ENCODE results near the gene MST1R. TPM values are rescaled to one million over a fixed set of nuclear protein-coding genes. Genes with fewer than 3 reads are reported as not detected.

Gene MST1R
- total and polyA plus RNA-seq, 9 of the 15 experiments (the other 6 are each of a cell fraction or from before 2014, with no cell fraction given) = 1.3 to 10.0 (median 3.8) TPM

DNA sequence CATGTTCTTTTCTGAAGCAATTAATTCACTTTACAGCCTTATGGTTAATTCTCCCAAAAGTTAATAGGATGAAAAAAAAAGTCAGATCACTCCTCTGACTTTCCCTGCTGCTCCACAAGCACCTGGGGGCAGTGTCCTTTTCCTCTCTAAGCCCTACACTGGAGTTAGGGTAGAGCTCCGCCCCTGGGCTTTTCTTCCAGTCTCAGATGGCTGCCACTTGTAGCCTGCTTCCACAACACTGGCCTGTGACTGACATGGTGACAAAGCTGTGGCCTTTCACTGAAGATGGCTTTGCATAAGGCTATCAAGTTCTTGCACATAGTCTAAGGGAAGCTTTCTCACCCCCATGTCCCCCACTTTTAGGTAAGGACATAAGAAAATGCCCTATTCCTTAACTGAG is 27.2 kb upstream of the MST1R start (continued):
- TF ChIP-seq, protein P1, sequence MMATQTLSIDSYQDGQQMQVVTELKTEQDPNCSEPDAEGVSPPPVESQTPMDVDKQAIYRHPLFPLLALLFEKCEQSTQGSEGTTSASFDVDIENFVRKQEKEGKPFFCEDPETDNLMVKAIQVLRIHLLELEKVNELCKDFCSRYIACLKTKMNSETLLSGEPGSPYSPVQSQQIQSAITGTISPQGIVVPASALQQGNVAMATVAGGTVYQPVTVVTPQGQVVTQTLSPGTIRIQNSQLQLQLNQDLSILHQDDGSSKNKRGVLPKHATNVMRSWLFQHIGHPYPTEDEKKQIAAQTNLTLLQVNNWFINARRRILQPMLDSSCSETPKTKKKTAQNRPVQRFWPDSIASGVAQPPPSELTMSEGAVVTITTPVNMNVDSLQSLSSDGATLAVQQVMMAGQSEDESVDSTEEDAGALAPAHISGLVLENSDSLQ (IDR thresholded peaks at IDR 0.05) = peak; percentile 79
- no peak for TF ChIP-seq NFIC (IDR thresholded peaks at IDR 0.05)
- TF ChIP-seq HSF4 (CRISPR knock-in tag; IDR thresholded peaks at IDR 0.05; ENCODE audit: borderline replicate concordance) = no peak
- TF ChIP-seq, protein P2, sequence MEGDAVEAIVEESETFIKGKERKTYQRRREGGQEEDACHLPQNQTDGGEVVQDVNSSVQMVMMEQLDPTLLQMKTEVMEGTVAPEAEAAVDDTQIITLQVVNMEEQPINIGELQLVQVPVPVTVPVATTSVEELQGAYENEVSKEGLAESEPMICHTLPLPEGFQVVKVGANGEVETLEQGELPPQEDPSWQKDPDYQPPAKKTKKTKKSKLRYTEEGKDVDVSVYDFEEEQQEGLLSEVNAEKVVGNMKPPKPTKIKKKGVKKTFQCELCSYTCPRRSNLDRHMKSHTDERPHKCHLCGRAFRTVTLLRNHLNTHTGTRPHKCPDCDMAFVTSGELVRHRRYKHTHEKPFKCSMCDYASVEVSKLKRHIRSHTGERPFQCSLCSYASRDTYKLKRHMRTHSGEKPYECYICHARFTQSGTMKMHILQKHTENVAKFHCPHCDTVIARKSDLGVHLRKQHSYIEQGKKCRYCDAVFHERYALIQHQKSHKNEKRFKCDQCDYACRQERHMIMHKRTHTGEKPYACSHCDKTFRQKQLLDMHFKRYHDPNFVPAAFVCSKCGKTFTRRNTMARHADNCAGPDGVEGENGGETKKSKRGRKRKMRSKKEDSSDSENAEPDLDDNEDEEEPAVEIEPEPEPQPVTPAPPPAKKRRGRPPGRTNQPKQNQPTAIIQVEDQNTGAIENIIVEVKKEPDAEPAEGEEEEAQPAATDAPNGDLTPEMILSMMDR (IDR thresholded peaks at IDR 0.05 in 2 of 3, conservative IDR thresholded peaks at IDR 0.05 in 1 of 3; ENCODE audit: insufficient read depth in 2 of 3, low read depth in 1 of 3, low read length in 3 of 3) = peak in 2 of 3 experiments; percentile 41 to 53; a peak in 5 of 6 replicates
- TF ChIP-seq HDGF (IDR thresholded peaks at IDR 0.05) = no peak
- TF ChIP-seq, protein P3, sequence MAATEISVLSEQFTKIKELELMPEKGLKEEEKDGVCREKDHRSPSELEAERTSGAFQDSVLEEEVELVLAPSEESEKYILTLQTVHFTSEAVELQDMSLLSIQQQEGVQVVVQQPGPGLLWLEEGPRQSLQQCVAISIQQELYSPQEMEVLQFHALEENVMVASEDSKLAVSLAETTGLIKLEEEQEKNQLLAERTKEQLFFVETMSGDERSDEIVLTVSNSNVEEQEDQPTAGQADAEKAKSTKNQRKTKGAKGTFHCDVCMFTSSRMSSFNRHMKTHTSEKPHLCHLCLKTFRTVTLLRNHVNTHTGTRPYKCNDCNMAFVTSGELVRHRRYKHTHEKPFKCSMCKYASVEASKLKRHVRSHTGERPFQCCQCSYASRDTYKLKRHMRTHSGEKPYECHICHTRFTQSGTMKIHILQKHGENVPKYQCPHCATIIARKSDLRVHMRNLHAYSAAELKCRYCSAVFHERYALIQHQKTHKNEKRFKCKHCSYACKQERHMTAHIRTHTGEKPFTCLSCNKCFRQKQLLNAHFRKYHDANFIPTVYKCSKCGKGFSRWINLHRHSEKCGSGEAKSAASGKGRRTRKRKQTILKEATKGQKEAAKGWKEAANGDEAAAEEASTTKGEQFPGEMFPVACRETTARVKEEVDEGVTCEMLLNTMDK (IDR thresholded peaks at IDR 0.05; ENCODE audit: borderline replicate concordance, insufficient read depth, low read depth, low read length, poor library complexity, severe bottlenecking) = peak; percentile 30
- TF ChIP-seq TOE1 (IDR thresholded peaks at IDR 0.05; ENCODE audit: borderline replicate concordance) = no peak
- no peak for TF ChIP-seq TOE1 (CRISPR knock-in tag; IDR thresholded peaks at IDR 0.05; ENCODE audit: borderline replicate concordance, low read depth)
- no peak for TF ChIP-seq NCOR1 (IDR thresholded peaks at IDR 0.05)
- no peak for TF ChIP-seq POLR2AphosphoS5 (IDR thresholded peaks at IDR 0.05; ENCODE audit: control insufficient read depth, insufficient read depth, low read depth, low read length)
- TF ChIP-seq TCFL5 (CRISPR knock-in tag; conservative IDR thresholded peaks at IDR 0.05) = no peak
- TF ChIP-seq SREBF2 (CRISPR knock-in tag; IDR thresholded peaks at IDR 0.05) = no peak
- no peak for TF ChIP-seq ZNF347 (CRISPR knock-in tag; IDR thresholded peaks at IDR 0.05; ENCODE audit: low read depth)
- no peak for TF ChIP-seq DMBX1 (CRISPR knock-in tag; IDR thresholded peaks at IDR 0.05; ENCODE audit: borderline replicate concordance)
- TF ChIP-seq, protein P4, sequence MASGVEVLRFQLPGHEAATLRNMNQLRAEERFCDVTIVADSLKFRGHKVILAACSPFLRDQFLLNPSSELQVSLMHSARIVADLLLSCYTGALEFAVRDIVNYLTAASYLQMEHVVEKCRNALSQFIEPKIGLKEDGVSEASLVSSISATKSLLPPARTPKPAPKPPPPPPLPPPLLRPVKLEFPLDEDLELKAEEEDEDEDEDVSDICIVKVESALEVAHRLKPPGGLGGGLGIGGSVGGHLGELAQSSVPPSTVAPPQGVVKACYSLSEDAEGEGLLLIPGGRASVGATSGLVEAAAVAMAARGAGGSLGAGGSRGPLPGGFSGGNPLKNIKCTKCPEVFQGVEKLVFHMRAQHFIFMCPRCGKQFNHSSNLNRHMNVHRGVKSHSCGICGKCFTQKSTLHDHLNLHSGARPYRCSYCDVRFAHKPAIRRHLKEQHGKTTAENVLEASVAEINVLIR (CRISPR knock-in tag; IDR thresholded peaks at IDR 0.05) = no peak
- TF ChIP-seq, protein P5, sequence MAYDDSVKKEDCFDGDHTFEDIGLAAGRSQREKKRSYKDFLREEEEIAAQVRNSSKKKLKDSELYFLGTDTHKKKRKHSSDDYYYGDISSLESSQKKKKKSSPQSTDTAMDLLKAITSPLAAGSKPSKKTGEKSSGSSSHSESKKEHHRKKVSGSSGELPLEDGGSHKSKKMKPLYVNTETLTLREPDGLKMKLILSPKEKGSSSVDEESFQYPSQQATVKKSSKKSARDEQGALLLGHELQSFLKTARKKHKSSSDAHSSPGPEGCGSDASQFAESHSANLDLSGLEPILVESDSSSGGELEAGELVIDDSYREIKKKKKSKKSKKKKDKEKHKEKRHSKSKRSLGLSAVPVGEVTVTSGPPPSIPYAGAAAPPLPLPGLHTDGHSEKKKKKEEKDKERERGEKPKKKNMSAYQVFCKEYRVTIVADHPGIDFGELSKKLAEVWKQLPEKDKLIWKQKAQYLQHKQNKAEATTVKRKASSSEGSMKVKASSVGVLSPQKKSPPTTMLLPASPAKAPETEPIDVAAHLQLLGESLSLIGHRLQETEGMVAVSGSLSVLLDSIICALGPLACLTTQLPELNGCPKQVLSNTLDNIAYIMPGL (CRISPR knock-in tag; IDR thresholded peaks at IDR 0.05) = no peak
- TF ChIP-seq, protein P6, sequence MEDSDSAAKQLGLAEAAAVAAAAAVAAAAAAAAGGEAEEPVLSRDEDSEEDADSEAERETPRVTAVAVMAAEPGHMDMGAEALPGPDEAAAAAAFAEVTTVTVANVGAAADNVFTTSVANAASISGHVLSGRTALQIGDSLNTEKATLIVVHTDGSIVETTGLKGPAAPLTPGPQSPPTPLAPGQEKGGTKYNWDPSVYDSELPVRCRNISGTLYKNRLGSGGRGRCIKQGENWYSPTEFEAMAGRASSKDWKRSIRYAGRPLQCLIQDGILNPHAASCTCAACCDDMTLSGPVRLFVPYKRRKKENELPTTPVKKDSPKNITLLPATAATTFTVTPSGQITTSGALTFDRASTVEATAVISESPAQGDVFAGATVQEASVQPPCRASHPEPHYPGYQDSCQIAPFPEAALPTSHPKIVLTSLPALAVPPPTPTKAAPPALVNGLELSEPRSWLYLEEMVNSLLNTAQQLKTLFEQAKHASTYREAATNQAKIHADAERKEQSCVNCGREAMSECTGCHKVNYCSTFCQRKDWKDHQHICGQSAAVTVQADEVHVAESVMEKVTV (CRISPR knock-in tag; IDR thresholded peaks at IDR 0.05) = no peak
- peak; percentile 40; the same call in 1 of the 2 replicates for TF ChIP-seq NFRKB (IDR thresholded peaks at IDR 0.05; ENCODE audit: low read depth)
